Fibroblast of the aortic adventitia (primary cell): ENCODE results near the gene RICTOR. TPM values are rescaled to one million over a fixed set of nuclear protein-coding genes. Genes with fewer than 3 reads are reported as not detected.

Source experiments
- DNase-seq: peaks from one replicate; pipeline ENCODE4 v3.0.0-alpha.2; 2010; ENCODE audit warnings: low read depth
- H3K4me3 ChIP-seq: 2 replicates; pipeline ENCODE4 v1.5.1; 2011; ENCODE audit warnings: low read depth, mild to moderate bottlenecking, control low read depth, low read length, moderate library complexity
- total RNA-seq: library from RNA; depleted of rRNA; stranded (reverse); fragments of >200 nt; gene quantifications from 2 replicates; pipeline ENCODE4 v1.2.3, GENCODE V29; 2012; ENCODE audit warnings: low replicate concordance
- TF ChIP-seq, protein P1 (sequence below): IDR thresholded peaks from 2 replicates; pipeline ENCODE4 v1.5.1; 2011; ENCODE audit warnings: mild to moderate bottlenecking, low read length, control low read depth, inconsistent platforms; ENCODE audit not compliant: insufficient read depth

The RICTOR gene
- total RNA-seq, 1 donor: 55.0 TPM

- peak overlapping the region; percentile 89 for H3K4me3 ChIP-seq
- DNase-seq: no peak
- TF ChIP-seq, protein P1, sequence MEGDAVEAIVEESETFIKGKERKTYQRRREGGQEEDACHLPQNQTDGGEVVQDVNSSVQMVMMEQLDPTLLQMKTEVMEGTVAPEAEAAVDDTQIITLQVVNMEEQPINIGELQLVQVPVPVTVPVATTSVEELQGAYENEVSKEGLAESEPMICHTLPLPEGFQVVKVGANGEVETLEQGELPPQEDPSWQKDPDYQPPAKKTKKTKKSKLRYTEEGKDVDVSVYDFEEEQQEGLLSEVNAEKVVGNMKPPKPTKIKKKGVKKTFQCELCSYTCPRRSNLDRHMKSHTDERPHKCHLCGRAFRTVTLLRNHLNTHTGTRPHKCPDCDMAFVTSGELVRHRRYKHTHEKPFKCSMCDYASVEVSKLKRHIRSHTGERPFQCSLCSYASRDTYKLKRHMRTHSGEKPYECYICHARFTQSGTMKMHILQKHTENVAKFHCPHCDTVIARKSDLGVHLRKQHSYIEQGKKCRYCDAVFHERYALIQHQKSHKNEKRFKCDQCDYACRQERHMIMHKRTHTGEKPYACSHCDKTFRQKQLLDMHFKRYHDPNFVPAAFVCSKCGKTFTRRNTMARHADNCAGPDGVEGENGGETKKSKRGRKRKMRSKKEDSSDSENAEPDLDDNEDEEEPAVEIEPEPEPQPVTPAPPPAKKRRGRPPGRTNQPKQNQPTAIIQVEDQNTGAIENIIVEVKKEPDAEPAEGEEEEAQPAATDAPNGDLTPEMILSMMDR: no peak
These were observed 507 bp downstream of the RICTOR start for GRCh38 chr5:39073767-39074016.

GRCh38 chr5:39072925-39073766 lies 1.1 kb downstream of the RICTOR start:
- peak overlapping the region; percentile 89 for H3K4me3 ChIP-seq
- TF ChIP-seq, protein P1: no peak
- DNase-seq: peak; percentile 29

DNA sequence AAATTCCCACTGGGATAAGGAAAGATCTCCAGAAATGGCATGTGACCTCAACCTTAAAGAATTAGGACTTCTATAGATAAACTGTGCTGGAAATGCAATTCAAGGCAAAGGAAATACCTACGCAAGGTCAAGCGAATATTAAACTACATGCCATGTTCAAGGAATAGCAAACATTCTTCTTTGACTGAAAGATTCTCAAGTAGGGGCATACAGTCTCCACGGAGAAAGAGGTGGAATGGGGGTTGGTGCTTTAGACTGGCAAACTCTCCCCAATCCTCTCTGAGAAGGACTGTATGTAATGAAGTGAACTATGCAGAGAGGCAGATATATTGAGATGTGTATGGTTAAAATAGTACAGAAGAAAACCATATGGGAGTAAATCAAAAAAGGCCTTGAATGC lies 6.1 kb downstream of the RICTOR start:
- H3K4me3 ChIP-seq: no peak overlapping the region
- DNase-seq: no peak
- TF ChIP-seq, protein P1: no peak

DNA sequence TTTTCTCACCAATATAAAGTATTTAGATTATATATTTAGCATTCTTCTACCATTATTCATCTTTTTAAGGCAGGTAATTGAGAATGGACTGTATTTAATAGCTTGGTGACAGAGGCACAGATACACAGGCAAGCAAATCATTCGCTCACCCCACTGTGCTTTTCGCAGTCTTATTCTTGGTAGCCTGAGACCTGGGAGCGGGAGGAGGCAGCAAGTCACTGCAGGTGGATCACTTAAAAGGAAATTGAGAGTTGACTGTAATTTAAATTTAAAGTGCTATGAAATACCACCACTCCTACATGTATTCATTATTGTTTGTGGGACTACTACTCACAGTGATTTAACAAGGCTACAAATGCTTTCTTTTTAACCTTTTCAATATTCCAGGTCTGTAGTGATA lies 9.7 kb downstream of the RICTOR start:
- no peak overlapping the region for H3K4me3 ChIP-seq
- DNase-seq: no peak
- TF ChIP-seq, protein P1: no peak

DNA sequence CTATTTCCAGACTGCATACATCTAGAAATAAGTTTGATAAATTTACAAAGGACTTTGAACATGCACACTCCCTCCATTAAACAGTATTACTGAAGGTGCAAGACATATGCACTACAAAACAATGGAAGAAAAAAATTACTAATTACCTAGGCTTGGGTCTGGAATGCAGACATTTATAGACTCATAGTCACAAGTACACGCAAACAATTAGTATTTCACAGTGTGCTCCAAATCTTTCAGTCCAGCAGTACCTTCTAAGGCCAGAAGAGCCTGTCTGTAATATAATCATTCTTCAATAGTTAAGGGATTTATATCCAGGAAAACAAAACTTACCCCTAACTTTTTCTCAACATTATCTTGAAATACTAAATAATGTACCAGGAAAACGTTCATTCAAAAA lies 11.2 kb downstream of the RICTOR start:
- TF ChIP-seq, protein P1: no peak
- no peak for DNase-seq
- H3K4me3 ChIP-seq: no peak overlapping the region

- no peak for DNase-seq
- TF ChIP-seq, protein P1: no peak
- no peak overlapping the region for H3K4me3 ChIP-seq
These were observed 11.7 kb downstream of the RICTOR start for GRCh38 chr5:39062530-39062929.

DNA sequence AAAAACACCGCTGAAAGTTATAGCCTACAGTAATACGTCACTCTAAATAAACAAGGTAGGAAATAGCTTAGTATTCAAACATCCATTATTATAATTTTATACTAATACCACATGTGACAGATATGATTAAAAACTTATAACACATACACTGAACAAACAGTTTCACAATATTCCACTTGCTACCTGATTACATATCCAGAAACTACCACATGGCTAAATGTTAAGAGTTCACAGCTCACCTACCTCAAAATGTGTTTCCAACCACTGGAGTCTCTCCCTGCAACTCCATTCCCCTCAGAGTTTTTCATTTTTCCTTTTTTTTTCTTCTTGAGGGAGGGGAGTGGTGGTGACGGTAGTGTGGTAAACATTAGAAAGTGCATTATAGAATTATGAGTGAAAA lies 12.1 kb downstream of the RICTOR start:
- TF ChIP-seq, protein P1: no peak
- no peak for DNase-seq
- no peak overlapping the region for H3K4me3 ChIP-seq
